Thymus (tissue), 11 donors: ENCODE measurements around the gene POMGNT1. TPM values are rescaled to one million over a fixed set of nuclear protein-coding genes. Genes with fewer than 3 reads are reported as not detected.
"Not testable (repeated sequence)": the region's sequence is repeated elsewhere in the genome, so short reads cannot be mapped to it uniquely, and the experiment has no call there.

Experiments
- DNase-seq, 9 donors: peaks; one replicate each; pipeline ENCODE4 v3.0.0-alpha.2; 2013; ENCODE audit warnings: low spot score in 9 of 9, low read depth in 6 of 9, missing footprints in 1 of 9
- H3K27ac ChIP-seq, 2 donors: one replicate each; pipeline ENCODE4 v1.5.1; 2013; ENCODE audit warnings: control low read depth in 1 of 2, low read depth in 1 of 2, low read length in 1 of 2, mild to moderate bottlenecking in 1 of 2, moderate library complexity in 1 of 2
- H3K27me3 ChIP-seq, 2 donors: one replicate each; pipeline ENCODE4 v1.5.1; 2013; ENCODE audit warnings: low read length in 1 of 2; ENCODE audit not compliant: control insufficient read depth in 2 of 2, insufficient read depth in 1 of 2
- H3K36me3 ChIP-seq, 2 donors: one replicate each; pipeline ENCODE4 v1.5.1; 2013; ENCODE audit warnings: low read length in 1 of 2, mild to moderate bottlenecking in 1 of 2, moderate library complexity in 1 of 2; ENCODE audit not compliant: control insufficient read depth in 2 of 2, insufficient read depth in 2 of 2
- H3K4me1 ChIP-seq, 2 donors: one replicate each; pipeline ENCODE4 v1.5.1; 2013; ENCODE audit warnings: low read length in 2 of 2; ENCODE audit not compliant: control insufficient read depth in 2 of 2, insufficient read depth in 2 of 2
- H3K4me3 ChIP-seq, 2 donors: one replicate each; pipeline ENCODE4 v1.5.1; 2013; ENCODE audit warnings: low read length in 2 of 2, control low read depth in 1 of 2, mild to moderate bottlenecking in 1 of 2
- H3K9me3 ChIP-seq, 2 donors: one replicate each; pipeline ENCODE4 v1.5.1; 2013; ENCODE audit warnings: low read length in 1 of 2, mild to moderate bottlenecking in 1 of 2; ENCODE audit not compliant: control insufficient read depth in 2 of 2, insufficient read depth in 1 of 2
- WGBS: extraction: QIAGEN DNeasy Blood & Tissue Kit; methylation state at CpG from one replicate; pipeline ENCODE4 v1.1.7; 2013; 5-methylcytosine and 5-hydroxymethylcytosine counted together
- polyA plus RNA-seq: library from polyadenylated mRNA; stranded (reverse); fragments of 200-250 nt; gene quantifications from one replicate; pipeline ENCODE4 v1.2.3, GENCODE V29; 2013
- total RNA-seq: library from RNA; stranded (reverse); fragments of 120-200 nt; gene quantifications from one replicate; pipeline ENCODE4 v1.2.4, GENCODE V29; 2013
- donor health status: healthy.

The POMGNT1 gene
- total and polyA plus RNA-seq, 2 donors = 40.9 to 44.9 TPM

DNA sequence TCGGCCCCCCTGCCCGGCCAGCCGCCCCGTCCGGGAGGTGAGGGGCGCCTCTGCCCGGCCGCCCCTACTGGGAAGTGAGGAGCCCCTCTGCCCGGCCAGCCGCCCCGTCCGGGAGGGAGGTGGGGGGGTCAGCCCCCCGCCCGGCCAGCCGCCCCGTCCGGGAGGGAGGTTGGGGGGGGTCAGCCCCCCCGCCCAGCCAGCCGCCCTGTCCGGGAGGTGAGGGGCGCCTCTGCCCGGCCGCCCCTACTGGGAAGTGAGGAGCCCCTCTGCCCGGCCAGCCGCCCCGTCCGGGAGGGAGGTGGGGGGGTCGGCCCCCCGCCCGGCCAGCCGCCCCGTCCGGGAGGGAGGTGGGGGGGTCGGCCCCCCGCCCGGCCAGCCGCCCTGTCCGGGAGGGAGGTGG lies 43.5 kb upstream of the POMGNT1 start:
- DNase-seq, H3K36me3 ChIP-seq, H3K4me1 ChIP-seq, H3K9me3 ChIP-seq, H3K27ac ChIP-seq, H3K27me3 ChIP-seq, H3K4me3 ChIP-seq: not testable (repeated sequence)
- WGBS = 95% methylated on average over 11 of the region's 38 CpGs

GRCh38 chr1:46238865-46239264 lies 40.6 kb upstream of the POMGNT1 start:
- not testable (repeated sequence) for H3K36me3 ChIP-seq, H3K4me3 ChIP-seq, H3K4me1 ChIP-seq, H3K27me3 ChIP-seq, DNase-seq, H3K9me3 ChIP-seq, H3K27ac ChIP-seq
- 89% methylated on average over 1 of the region's 1 CpG for WGBS

- Histone ChIP-seq H3K27me3 (no peaks in the 10 kb centered on the region), H3K9me3 (peaks cover 0 to 4% of the 10 kb centered on the region in 2 donors), H3K36me3 (no peaks in the 10 kb centered on the region), H3K4me1 (no peaks in the 10 kb centered on the region), H3K4me3 (no peak overlapping the region), H3K27ac (no peak overlapping the region)
- 95% methylated on average over 4 of the region's 4 CpGs for WGBS
- no peak for DNase-seq
Measured at GRCh38 chr1:46236882-46237281, 38.6 kb upstream of the POMGNT1 start.

DNA sequence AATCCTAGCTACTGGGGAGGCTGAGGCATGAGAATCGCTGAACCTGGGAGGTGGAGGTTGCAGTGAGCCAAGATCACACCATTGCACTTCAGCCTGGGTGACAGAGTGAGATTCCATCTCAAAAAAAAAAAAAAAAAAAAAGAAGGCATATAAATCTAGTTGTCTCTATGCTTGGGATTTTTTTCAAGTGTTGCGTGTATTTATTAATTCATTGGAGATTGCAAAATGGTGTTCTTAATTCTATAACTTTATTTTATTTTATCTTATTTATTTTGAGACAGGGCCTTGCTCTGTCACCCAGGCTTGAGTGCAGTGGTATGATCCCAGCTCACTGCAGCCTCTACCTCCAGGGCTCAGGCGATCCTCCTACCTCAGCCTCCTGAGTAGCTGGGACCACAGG lies 33.0 kb upstream of the POMGNT1 start:
- not testable (repeated sequence) for H3K4me1 ChIP-seq, H3K4me3 ChIP-seq, H3K27me3 ChIP-seq, H3K36me3 ChIP-seq, DNase-seq, H3K27ac ChIP-seq, H3K9me3 ChIP-seq
- 96% methylated on average over 3 of the region's 3 CpGs for WGBS

DNA sequence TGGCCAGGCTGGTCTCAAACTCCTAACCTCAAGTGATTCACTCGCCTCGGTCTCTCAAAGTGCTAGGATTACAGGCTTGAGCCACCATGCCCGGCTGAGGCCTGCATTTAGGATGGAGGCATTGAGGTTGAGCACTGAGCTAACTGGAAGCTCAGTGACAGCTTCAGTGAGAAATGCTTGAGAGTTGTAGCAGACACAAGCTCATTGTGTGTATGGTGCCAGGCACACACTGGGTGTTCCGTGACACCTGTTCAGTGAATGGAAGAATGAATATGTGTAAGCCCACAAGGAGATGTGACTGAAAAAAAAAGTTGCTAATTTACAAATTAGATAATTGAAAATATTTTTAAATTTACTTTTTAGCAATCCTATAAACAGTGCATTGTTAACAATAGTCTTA lies 26.7 kb upstream of the POMGNT1 start:
- Histone ChIP-seq H3K27ac (no peak overlapping the region), H3K27me3 (no peaks in the 10 kb centered on the region), H3K4me1 (peaks cover 0 to 2% of the 10 kb centered on the region in 2 donors), H3K4me3 (no peak overlapping the region), H3K9me3 (no peaks in the 10 kb centered on the region), H3K36me3 (no peaks in the 10 kb centered on the region)
- WGBS = 93% methylated on average over 4 of the region's 4 CpGs
- DNase-seq = no peak

GRCh38 chr1:46223472-46223943 lies 25.3 kb upstream of the POMGNT1 start:
- H3K9me3 ChIP-seq = no peaks in the 10 kb centered on the region
- no peak overlapping the region for H3K4me3 ChIP-seq
- peak in 7 of 9 donors; percentile 55 to 86 (median 74) for DNase-seq
- H3K36me3 ChIP-seq = no peaks in the 10 kb centered on the region
- H3K4me1 ChIP-seq = peaks cover 0 to 2% of the 10 kb centered on the region in 2 donors
- 32% methylated on average over 6 of the region's 6 CpGs for WGBS
- no peak overlapping the region for H3K27ac ChIP-seq
- no peaks in the 10 kb centered on the region for H3K27me3 ChIP-seq

- not testable (repeated sequence) for H3K4me1 ChIP-seq, H3K27ac ChIP-seq, H3K4me3 ChIP-seq, H3K36me3 ChIP-seq, H3K9me3 ChIP-seq, DNase-seq, H3K27me3 ChIP-seq
- WGBS = 86% methylated on average over 11 of the region's 11 CpGs
Measured at GRCh38 chr1:46223055-46223454, 24.8 kb upstream of the POMGNT1 start.

DNA sequence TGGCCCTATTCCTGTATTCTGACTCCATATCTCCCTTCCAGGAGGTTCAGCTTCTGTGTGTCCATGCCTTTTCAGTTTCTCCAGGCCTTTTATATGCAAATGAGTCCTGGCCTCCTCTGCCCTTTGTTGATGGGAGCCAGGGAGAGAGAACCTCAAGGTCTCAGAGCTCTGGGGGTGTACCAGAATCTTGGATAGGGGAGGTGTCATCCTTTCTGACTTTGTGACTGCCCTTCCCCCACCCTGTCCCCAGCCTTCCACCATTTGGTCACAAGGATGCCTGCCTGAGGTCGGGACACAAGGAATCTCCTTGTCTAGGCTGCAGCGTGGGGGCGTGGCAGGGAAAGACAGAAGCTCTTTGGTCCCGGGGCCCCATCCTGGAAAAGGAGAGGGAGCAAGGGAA lies 23.5 kb upstream of the POMGNT1 start:
- WGBS = 94% methylated on average over 4 of the region's 4 CpGs
- Histone ChIP-seq H3K36me3 (no peaks in the 10 kb centered on the region), H3K4me1 (peaks cover 0 to 2% of the 10 kb centered on the region in 2 donors), H3K27ac (no peak overlapping the region), H3K9me3 (no peaks in the 10 kb centered on the region), H3K4me3 (no peak overlapping the region), H3K27me3 (no peaks in the 10 kb centered on the region)
- DNase-seq = no peak

DNA sequence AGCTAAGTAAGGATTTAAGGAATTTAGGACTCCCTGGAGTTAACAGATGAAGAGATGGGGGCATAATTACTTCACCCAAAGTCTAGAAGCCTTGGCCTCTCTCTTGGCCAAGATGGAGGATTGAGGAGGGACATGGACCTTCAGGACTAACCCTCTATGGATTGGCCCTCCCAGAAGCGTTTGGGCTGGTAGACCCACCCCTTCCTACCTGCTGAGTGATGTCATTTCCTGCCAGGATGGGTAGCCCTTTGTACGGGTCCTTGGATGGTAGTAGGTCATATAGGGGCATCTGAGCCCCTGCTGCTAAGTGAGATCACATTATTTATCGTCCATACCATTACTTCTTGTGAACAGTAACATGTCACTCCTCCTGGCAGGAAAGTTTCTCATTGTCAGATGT lies 22.6 kb upstream of the POMGNT1 start:
- Histone ChIP-seq H3K36me3 (no peaks in the 10 kb centered on the region), H3K4me1 (peaks cover 0 to 2% of the 10 kb centered on the region in 2 donors), H3K4me3 (no peak overlapping the region), H3K9me3 (no peaks in the 10 kb centered on the region), H3K27me3 (no peaks in the 10 kb centered on the region), H3K27ac (no peak overlapping the region)
- DNase-seq = no peak
- 94% methylated on average over 3 of the region's 3 CpGs for WGBS
